Thyroid gland (tissue), 4 donors: ENCODE results near the gene ASIC5.

Source experiments
- CTCF ChIP-seq, 6 experiments: fragments of 200-600 bp in 3 of 6; fragments of 450-650 bp in 3 of 6; sonication (generic) in 3 of 6; IDR thresholded peaks; one replicate each; pipeline ENCODE4 v1.5.1; 2016 to 2019; ENCODE audit warnings: antibody characterized with exemption in 6 of 6, mild to moderate bottlenecking in 2 of 6, inconsistent platforms in 1 of 6, moderate library complexity in 1 of 6
- POLR2A ChIP-seq, 2 donors: fragments of 450-650 bp; IDR thresholded peaks; one replicate each; pipeline ENCODE4 v1.6.1; 2017; ENCODE audit warnings: antibody characterized with exemption in 2 of 2, mild to moderate bottlenecking in 2 of 2, moderate library complexity in 1 of 2

GRCh38 chr4:155853189-155853588 is 12.9 kb downstream of the ASIC5 start:
- TF ChIP-seq CTCF (IDR thresholded peaks at IDR 0.05), result no peak
- TF ChIP-seq POLR2A (IDR thresholded peaks at IDR 0.05), result no peak
